OCI-LY3 (cell line): ENCODE measurements around the gene PFKFB4.

Source experiments
- EZH2phosphoT487 ChIP-seq: fragments of 200-600 bp; shearing (Covaris generic); IDR thresholded peaks from 2 replicates; pipeline ENCODE4 v1.6.1; 2018; ENCODE audit warnings: antibody characterized with exemption, mixed run types, low read depth
- TF ChIP-seq, protein P1 (sequence below): fragments of 200-600, 300-600 bp; sonication (generic); IDR thresholded peaks from 2 replicates; pipeline ENCODE4 v1.5.1; 2014; ENCODE audit warnings: antibody characterized with exemption, low read length, low read depth

DNA sequence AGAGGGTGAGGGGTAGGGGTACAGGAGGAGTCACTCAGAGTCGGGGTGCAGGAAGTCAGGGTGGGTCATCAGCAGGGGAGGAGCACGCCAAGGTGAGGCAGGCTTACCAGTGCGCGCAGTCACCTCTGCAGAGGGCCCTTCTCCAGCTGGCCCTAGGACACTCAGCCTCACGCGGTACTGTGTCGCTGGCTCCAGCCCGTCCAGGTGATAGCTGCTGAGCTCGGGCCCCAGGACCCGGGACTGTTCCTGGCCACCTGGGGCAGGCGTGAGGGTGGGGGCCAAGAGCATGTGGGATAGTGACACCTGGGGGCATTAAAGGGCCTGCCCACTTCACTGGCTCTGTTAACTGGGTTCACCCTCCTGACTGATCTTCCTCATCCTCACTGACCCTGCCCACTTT is 31.1 kb upstream of the PFKFB4 start:
- TF ChIP-seq EZH2phosphoT487: no peak
- TF ChIP-seq, protein P1, sequence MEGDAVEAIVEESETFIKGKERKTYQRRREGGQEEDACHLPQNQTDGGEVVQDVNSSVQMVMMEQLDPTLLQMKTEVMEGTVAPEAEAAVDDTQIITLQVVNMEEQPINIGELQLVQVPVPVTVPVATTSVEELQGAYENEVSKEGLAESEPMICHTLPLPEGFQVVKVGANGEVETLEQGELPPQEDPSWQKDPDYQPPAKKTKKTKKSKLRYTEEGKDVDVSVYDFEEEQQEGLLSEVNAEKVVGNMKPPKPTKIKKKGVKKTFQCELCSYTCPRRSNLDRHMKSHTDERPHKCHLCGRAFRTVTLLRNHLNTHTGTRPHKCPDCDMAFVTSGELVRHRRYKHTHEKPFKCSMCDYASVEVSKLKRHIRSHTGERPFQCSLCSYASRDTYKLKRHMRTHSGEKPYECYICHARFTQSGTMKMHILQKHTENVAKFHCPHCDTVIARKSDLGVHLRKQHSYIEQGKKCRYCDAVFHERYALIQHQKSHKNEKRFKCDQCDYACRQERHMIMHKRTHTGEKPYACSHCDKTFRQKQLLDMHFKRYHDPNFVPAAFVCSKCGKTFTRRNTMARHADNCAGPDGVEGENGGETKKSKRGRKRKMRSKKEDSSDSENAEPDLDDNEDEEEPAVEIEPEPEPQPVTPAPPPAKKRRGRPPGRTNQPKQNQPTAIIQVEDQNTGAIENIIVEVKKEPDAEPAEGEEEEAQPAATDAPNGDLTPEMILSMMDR: no peak
